ENCODE results near the gene KCTD21. TPM values are rescaled to one million over a fixed set of nuclear protein-coding genes. Genes with fewer than 3 reads are reported as not detected.
A peak's percentile ranks its signal among the peaks of the same experiment; 100 is the strongest.

Gene KCTD21
- total and polyA plus RNA-seq, 2 of the 4 experiments (the other 2 are of a cell fraction) = 12.2 to 12.5 TPM

DNA sequence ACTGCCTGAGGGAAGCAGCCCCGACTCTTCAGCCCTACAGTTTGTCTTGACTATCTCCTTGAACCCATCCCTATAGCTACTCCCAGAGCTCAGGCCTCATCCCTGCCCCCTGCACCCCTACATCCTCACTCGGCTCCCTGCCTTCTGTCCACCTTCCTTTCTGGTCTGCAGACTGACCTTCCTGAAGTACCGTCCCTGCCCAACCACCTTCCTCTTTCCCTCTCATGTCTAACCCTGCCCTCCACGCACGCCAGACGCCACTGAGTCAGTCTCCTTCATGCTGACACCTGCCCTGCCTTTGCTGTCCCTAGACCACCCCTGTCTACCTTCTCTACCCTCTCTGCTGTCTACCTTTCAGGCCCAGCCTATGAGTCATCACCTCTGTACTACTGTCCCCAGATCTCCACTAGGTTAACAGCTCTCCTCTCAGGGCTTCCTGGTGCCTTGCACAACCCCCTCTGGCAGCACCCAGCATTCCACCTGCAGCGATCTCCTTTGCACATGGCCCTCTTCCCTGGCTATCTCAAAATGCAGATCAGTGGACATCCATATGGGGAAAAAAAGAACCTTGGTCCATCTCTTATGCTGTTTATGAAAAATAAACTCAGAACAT, 8.9 kb downstream of the KCTD21 start:
- Histone ChIP-seq H2AFZ (replicated peaks; ENCODE audit: low read length, poor library complexity) (no peak overlapping the region), H3K4me1 (ENCODE audit: control insufficient read depth, insufficient read depth, low read length) (no peaks in the 10 kb centered on the region), H2BK120ac (ENCODE audit: low read depth, low read length) (no peak overlapping the region), H4K8ac (ENCODE audit: low read depth in 2 of 2, low read length in 2 of 2) (no peak overlapping the region), H2AK5ac (ENCODE audit: low read depth, low read length) (no peak overlapping the region; the same call in 1 of the 2 replicates), H2BK5ac (ENCODE audit: low read depth, low read length, poor library complexity, severe bottlenecking) (peak overlapping the region; percentile 7), H4K5ac (ENCODE audit: low read depth, low read length) (no peak overlapping the region), H3K79me1 (ENCODE audit: low read depth in 1 of 2, low read length in 2 of 2) (peaks cover 13 to 64% of the 10 kb centered on the region in 2 experiments), H3K9ac (ENCODE audit: low read depth, low read length) (no peak overlapping the region), H3K56ac (ENCODE audit: extremely low read depth, insufficient read depth, low read length) (no peak overlapping the region), H3K23ac (ENCODE audit: low read depth, low read length) (no peak overlapping the region), H2AK9ac (replicated peaks; ENCODE audit: low read depth, low read length, poor library complexity) (peak overlapping the region; percentile 9), H3K9me3 (ENCODE audit: control insufficient read depth, insufficient read depth, low read length) (no peaks in the 10 kb centered on the region), H2BK15ac (ENCODE audit: low read depth, low read length) (no peak overlapping the region), H3K36me3 (ENCODE audit: control insufficient read depth, insufficient read depth, low read length) (peaks cover 10% of the 10 kb centered on the region), H2BK20ac (ENCODE audit: low read depth, low read length) (no peak overlapping the region), H3K4ac (ENCODE audit: low read depth, low read length) (no peak overlapping the region), H3K27me3 (ENCODE audit: control insufficient read depth, insufficient read depth, low read length) (no peaks in the 10 kb centered on the region), H3K18ac (ENCODE audit: low read depth, low read length) (no peak overlapping the region), H3K14ac (replicated peaks; ENCODE audit: low read depth, low read length) (no peak overlapping the region), H3K4me2 (ENCODE audit: low read depth, low read length) (no peak overlapping the region), H4K20me1 (ENCODE audit: insufficient read depth, low read length) (peaks cover 5% of the 10 kb centered on the region), H3K9me1 (ENCODE audit: insufficient read depth, low read length) (peaks cover 12% of the 10 kb centered on the region), H3K4me3 (ENCODE audit: insufficient read depth, low read depth, low read length) (no peak overlapping the region), H4K91ac (ENCODE audit: insufficient read depth, low read depth, low read length) (no peak overlapping the region), H3K27ac (ENCODE audit: insufficient read depth, low read length) (no peak overlapping the region)
- TF ChIP-seq MXI1 (IDR thresholded peaks at IDR 0.05; ENCODE audit: borderline replicate concordance, low read depth, low read length) (no peak), CEBPB (IDR thresholded peaks at IDR 0.05; ENCODE audit: low read depth, low read length) (no peak), RFX5 (IDR thresholded peaks at IDR 0.05; ENCODE audit: low read depth, low read length) (no peak), RCOR1 (IDR thresholded peaks at IDR 0.05; ENCODE audit: insufficient replicate concordance, low read length) (no peak), BHLHE40 (IDR thresholded peaks at IDR 0.05; ENCODE audit: low read depth, low read length) (no peak), CTCF (conservative IDR thresholded peaks at IDR 0.05; ENCODE audit: low read depth, low read length) (no peak), FOS (IDR thresholded peaks at IDR 0.05; ENCODE audit: low read depth, low read length) (no peak), NFE2L2 (IDR thresholded peaks at IDR 0.05; ENCODE audit: low read depth, low read length) (no peak), MAZ (IDR thresholded peaks at IDR 0.05; ENCODE audit: borderline replicate concordance, low read depth, low read length) (no peak)
- TF ChIP-seq, protein P1, sequence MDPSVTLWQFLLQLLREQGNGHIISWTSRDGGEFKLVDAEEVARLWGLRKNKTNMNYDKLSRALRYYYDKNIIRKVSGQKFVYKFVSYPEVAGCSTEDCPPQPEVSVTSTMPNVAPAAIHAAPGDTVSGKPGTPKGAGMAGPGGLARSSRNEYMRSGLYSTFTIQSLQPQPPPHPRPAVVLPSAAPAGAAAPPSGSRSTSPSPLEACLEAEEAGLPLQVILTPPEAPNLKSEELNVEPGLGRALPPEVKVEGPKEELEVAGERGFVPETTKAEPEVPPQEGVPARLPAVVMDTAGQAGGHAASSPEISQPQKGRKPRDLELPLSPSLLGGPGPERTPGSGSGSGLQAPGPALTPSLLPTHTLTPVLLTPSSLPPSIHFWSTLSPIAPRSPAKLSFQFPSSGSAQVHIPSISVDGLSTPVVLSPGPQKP (IDR thresholded peaks at IDR 0.05; ENCODE audit: borderline replicate concordance, low read depth, low read length) = no peak
- in situ Hi-C loops (cut with MboI; ENCODE audit: low sequenced_read_pairs) (no loop called here), dilution Hi-C loops (cut with HindIII; ENCODE audit: low sequenced_read_pairs, unreplicated experiment) (no loop called here), intact Hi-C loops (cut with micrococcal nuclease) (no loop called here)
- BruUV-seq (replicated peaks) = no TSS peak
- ChIA-PET POLR2A (ENCODE audit: unreplicated experiment) (no interaction called here), CTCF (no interaction called here)
- ATAC-seq (ENCODE audit: low read depth) (no peak), DNase-seq (no peak)
- 94% methylated on average over 6 of the region's 7 CpGs; no CpG with 5 or more reads in 1 of the 2 experiments for WGBS, 2 experiments (ENCODE audit: extremely low coverage in 2 of 2, insufficient read length in 1 of 2)
